Thoracic aorta (tissue), 2 donors: ENCODE results near the gene MS4A14. TPM values are rescaled to one million over a fixed set of nuclear protein-coding genes. Genes with fewer than 3 reads are reported as not detected.

Source experiments
- ATAC-seq: fragments of 150-250 bp; one replicate; pipeline ENCODE4 v1.8.0; 2017; ENCODE audit warnings: low read depth; ENCODE audit not compliant: insufficient number of reproducible peaks, low FRiP score
- DNase-seq: peaks from one replicate; pipeline ENCODE4 v3.0.0-alpha.2; 2020; ENCODE audit warnings: low spot score
- H3K27ac ChIP-seq, 2 donors: fragments of 200-600 bp; sonication (generic); 1 replicate in 1 of 2; 2 replicates in 1 of 2; pipeline ENCODE4 v1.5.1; 2016; ENCODE audit warnings: mild to moderate bottlenecking in 2 of 2, moderate library complexity in 2 of 2
- H3K27me3 ChIP-seq: fragments of 200-600 bp; sonication (generic); replicated peaks from 2 replicates; pipeline ENCODE4 v1.6.0; 2016; ENCODE audit warnings: mild to moderate bottlenecking; ENCODE audit not compliant: insufficient read depth
- H3K36me3 ChIP-seq: fragments of 200-600 bp; sonication (generic); one replicate; pipeline ENCODE4 v1.5.1; 2016
- H3K4me1 ChIP-seq, 2 donors: fragments of 200-600 bp; sonication (generic); 1 replicate in 1 of 2; 2 replicates in 1 of 2; pipeline versions ENCODE4 v1.5.1 to v1.6.0; 2016; ENCODE audit warnings: low read depth in 2 of 2, mild to moderate bottlenecking in 1 of 2; ENCODE audit not compliant: control insufficient read depth in 1 of 2
- H3K4me3 ChIP-seq: fragments of 200-600 bp; sonication (generic); 2 replicates; pipeline ENCODE4 v1.5.1; 2016; ENCODE audit warnings: mild to moderate bottlenecking
- H3K9me3 ChIP-seq: fragments of 200-600 bp; sonication (generic); 2 replicates; pipeline ENCODE4 v1.5.1; 2016
- CTCF ChIP-seq: fragments of 200-600 bp; sonication (generic); IDR thresholded peaks from one replicate; pipeline ENCODE4 v1.5.1; 2019; ENCODE audit warnings: antibody characterized with exemption
- total RNA-seq, 2 donors: library from RNA; depleted of rRNA; stranded (reverse); fragments of >200 nt; gene quantifications; one replicate each; pipeline versions ENCODE4 v1.1.0 to v1.2.3, GENCODE V29; 2016

The MS4A14 gene, protein sequence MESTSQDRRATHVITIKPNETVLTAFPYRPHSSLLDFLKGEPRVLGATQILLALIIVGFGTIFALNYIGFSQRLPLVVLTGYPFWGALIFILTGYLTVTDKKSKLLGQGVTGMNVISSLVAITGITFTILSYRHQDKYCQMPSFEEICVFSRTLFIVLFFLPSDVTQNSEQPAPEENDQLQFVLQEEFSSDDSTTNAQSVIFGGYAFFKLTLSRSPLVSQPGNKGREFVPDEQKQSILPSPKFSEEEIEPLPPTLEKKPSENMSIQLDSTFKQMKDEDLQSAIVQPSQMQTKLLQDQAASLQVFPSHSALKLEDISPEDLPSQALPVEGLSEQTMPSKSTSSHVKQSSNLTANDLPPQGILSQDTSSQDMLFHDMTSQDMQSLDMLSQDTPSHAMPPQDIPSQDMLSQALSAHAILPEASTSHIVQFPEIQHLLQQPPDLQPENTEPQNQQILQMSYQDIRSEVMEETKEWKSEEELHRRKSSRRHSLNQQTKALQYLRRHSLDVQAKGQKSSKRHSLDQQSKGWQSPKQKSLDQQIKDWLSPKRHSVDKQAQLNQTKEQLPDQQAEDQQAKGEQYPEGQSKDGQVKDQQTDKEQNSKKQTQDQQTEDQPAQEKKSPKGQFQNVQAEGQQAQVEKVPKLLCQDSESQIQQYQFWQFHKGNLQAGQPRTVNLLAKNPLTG
- total RNA-seq: 1 to 10 TPM; 1.5 to 6.3 TPM

- Histone ChIP-seq H3K36me3 (no peaks in the 10 kb centered on the region), H3K27ac (no peak within 1 kb of the TSS), H3K9me3 (no peaks in the 10 kb centered on the region), H3K27me3 (no peaks in the 10 kb centered on the region), H3K4me1 (no peaks in the 10 kb centered on the region), H3K4me3 (no peak within 1 kb of the TSS)
- TF ChIP-seq CTCF: no peak
- DNase-seq (no peak), ATAC-seq (no peak)
Measured at GRCh38 chr11:60396382-60396781, at the start of gene MS4A14. Gene MS4A14, plus strand, starts transcription at chr11:60396459. Its CDS starts 120 bp downstream, at chr11:60396579.

DNA sequence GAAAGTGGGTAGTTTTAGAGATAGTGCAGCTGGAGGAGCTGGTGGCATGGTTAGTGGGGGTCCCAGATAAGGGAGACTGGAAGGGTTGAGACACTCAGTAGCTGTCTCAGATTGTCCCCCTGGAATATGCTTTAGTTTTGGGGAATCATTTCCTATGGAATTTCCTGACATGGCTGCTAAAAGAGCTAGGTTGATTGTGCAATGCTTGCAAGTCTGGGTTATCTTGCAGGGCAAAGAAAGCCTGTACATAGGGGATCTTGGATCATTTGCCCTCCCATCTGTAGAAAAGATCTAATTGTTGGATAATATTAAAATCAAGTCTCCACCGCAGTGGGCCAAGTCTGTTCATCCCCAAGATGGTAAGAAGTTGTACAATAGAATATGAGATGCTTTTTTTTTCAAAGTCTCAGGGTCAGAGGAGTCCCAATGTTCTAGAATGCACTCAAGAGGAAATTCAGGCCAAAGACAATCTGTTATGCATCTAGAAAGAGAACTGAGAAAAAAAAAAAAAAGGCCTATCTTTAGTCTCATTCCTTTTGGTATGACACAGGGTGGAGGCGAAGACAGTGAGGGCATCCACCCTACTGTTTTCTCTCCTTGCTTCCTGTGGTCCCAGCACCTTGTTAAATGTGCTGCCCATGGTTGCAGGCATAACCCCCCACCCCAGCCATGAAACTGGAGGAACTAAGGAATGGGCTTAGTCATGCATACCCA lies 49.0 kb upstream of the MS4A14 start:
- no peak for TF ChIP-seq CTCF
- Histone ChIP-seq H3K27me3 (no peaks in the 10 kb centered on the region), H3K4me1 (no peaks in the 10 kb centered on the region), H3K4me3 (no peak overlapping the region), H3K36me3 (no peaks in the 10 kb centered on the region), H3K9me3 (no peaks in the 10 kb centered on the region), H3K27ac (no peak overlapping the region)
- DNase-seq: no peak
- ATAC-seq: no peak

DNA sequence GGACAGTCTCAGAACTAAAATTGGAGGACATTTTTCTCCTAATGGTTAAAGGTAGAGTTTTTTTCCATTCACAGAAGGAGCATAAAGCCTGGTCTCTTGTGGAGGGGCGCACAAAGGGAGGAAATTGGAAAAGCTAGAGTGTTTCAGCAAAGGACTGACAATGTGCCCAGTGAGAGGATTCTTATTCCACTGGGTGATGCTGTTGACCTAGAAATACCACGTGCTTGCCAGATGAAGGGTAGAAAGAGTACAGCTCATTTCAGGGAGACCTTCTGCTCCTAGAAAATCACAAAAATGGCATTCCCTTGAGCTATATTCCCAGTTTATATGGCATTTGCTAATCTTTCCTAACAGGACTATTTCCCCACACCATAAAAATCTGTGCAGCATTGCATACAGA lies 48.1 kb upstream of the MS4A14 start:
- no peak overlapping the region for H3K4me3 ChIP-seq
- TF ChIP-seq CTCF: no peak
- no peak overlapping the region for H3K27ac ChIP-seq
- no peaks in the 10 kb centered on the region for H3K36me3 ChIP-seq
- H3K27me3 ChIP-seq: no peaks in the 10 kb centered on the region
- DNase-seq (no peak), ATAC-seq (no peak)
- H3K4me1 ChIP-seq: no peaks in the 10 kb centered on the region
- no peaks in the 10 kb centered on the region for H3K9me3 ChIP-seq

GRCh38 chr11:60349990-60350389 lies 46.3 kb upstream of the MS4A14 start:
- Histone ChIP-seq H3K27ac (no peak overlapping the region), H3K4me3 (no peak overlapping the region), H3K4me1 (no peaks in the 10 kb centered on the region), H3K36me3 (no peaks in the 10 kb centered on the region), H3K9me3 (no peaks in the 10 kb centered on the region), H3K27me3 (no peaks in the 10 kb centered on the region)
- ATAC-seq: no peak
- DNase-seq: no peak
- TF ChIP-seq CTCF: no peak

- no peak overlapping the region for H3K4me3 ChIP-seq
- H3K27ac ChIP-seq: no peak overlapping the region
- DNase-seq (no peak), ATAC-seq (no peak)
- no peaks in the 10 kb centered on the region for H3K4me1 ChIP-seq
- no peak for TF ChIP-seq CTCF
- no peaks in the 10 kb centered on the region for H3K36me3 ChIP-seq
- no peaks in the 10 kb centered on the region for H3K9me3 ChIP-seq
- no peaks in the 10 kb centered on the region for H3K27me3 ChIP-seq
Measured at GRCh38 chr11:60357771-60358170, 38.5 kb upstream of the MS4A14 start.
